Kasumi-1 (cell line): ENCODE results near the gene ZFAND4.
"Not testable (repeated sequence)": the region's sequence is repeated elsewhere in the genome, so short reads cannot be mapped to it uniquely, and the experiment has no call there.

Experiments used
- DNase-seq, 2 experiments: peaks; one replicate each; lab custom pipeline; 2025; lab: John Stamatoyannopoulos, UW

ZFAND4 gene

DNA sequence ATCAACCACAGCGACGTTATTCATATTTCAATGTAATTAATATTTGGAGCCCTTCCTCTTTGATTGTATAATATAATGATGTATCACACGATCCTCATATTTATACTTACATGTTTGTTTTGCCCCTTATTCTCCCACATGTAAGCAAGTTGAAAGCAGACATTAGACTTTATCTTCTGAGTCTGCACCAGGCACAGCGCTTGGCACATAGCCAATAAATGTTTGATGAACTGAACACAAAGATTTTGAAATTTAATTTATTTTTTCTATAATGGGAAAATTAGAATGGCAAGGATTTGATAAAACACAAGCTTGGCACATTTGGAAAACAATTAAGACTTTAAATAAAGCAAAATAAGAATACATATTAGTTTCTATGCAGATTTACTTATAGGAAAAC lies 31.6 kb downstream of the ZFAND4 start:
- no peak for DNase-seq

GRCh38 chr10:45640049-45640448 lies 32.5 kb downstream of the ZFAND4 start:
- DNase-seq, result no peak

DNA sequence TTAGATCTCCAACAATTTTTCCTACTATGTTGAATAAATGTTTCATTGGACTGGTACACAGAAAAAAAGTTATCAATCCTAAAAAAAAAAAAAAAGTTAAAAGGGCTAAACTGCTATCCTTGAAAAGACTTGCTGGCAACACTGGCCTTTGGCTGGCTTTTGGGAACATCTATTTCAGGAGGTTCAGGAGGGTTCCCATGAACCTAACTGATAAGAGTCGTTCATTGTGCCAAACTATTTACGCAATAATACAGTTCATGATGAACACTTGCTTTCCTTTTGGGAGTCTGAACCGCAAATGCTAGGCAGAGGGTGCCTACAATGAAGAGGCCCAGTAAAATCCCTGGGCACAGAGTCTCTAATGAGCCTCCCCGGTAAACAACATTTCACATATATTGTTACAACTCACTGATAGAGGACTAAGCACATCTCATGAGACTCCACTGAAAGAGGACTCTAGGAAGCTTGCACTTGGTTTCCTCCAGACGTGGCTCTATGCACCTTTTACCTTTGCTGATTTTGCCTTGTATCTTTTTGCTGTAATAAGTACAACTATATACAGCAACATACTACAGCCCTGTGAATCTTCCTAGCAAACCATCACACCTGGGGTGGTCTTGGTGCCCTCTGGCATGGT lies 45.0 kb downstream of the ZFAND4 start:
- no peak for DNase-seq

- DNase-seq, result no peak
Observed at GRCh38 chr10:45625879-45626278, 46.7 kb downstream of the ZFAND4 start.

DNA sequence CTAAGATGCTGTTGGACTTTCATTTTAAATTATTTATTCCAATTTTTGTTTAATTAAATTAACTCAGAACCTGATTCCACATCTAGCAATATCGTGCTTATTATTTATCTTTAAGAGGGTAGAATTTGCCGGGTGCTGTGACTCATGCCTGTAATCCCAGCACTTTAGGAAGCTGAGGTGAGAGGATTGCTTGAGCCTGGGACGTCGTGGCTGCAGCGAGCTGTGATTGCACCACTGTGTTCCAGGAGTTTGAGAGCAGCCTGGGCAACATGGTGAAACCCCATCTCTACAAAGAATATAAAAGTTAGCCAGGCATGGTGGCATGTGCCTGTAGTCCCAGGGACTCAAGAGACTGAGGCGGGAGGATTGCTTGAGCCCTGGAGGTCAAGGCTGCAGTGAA lies 47.8 kb downstream of the ZFAND4 start:
- no peak for DNase-seq

GRCh38 chr10:45614869-45615268 lies 57.7 kb downstream of the ZFAND4 start:
- no peak for DNase-seq

- no peak for DNase-seq
Observed at GRCh38 chr10:45612741-45613140, 59.8 kb downstream of the ZFAND4 start.

DNA sequence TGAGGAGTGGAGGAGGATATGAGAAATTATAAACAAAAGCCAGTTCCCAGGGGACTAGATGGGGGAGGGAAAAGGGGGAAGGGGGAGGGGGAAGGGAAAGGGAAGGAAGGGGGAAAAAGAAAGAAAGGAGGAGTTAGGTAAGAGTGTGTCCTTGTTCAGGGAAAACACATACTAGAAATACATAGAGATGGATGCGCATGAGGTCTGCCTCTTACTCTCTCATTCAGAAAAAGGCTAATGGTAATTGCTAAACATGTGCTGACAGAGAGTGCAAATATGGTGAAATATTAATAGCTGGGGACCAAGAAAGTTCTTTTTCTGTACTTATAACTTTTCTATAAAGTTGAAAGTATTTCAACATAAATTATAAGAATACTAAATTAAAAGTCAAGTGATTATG lies 64.5 kb downstream of the ZFAND4 start:
- DNase-seq, result no peak

DNA sequence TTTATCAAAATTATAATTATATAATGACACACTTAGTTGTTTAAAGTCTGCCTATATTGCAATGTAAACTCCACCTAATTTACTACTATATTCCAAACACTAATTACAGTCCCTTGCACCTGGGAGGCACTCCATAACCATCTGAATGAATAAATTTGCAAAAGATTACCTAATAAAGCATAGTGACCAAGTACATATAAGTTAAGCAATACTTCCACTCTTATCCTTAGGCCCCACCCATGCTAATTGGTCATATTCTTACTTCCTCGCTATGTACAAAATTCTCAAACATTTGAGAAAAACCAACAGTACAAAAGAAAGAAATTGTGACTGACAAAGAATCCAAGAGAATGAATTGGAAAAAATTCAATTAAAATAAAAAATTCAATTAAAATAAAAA lies 65.3 kb downstream of the ZFAND4 start:
- DNase-seq, result no peak

GRCh38 chr10:45602836-45603235 lies 69.7 kb downstream of the ZFAND4 start:
- DNase-seq, result no peak

DNA sequence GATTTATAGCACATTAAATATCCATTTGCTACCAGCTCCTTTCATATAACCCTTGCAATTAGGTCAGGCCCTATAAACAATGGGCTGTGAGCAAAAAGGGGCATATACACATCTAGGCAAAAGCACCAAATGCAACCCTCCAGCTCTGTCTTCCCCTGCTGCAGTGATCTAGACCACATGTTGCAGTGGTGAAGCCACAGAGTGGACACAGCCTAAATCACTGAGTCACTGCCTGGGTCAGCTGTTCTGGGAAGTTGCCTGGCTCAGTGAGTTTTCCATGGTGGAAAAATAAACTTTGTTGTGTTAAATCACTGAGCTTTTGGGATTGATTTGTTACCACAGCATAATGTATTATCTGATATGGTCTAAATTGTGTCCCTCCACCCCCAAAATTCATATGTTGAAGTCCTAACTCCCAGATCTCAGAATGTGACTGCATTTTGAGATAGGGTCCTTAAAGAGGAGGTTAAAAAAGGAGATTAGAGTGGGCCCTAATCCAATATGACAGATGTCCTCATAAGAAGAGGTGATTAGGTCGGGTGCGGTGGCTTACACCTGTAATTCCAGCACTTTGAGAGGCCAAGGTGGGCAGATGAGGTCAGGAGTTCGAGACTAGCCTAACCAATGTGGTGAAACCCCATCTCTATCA lies 70.4 kb downstream of the ZFAND4 start:
- no peak for DNase-seq

DNA sequence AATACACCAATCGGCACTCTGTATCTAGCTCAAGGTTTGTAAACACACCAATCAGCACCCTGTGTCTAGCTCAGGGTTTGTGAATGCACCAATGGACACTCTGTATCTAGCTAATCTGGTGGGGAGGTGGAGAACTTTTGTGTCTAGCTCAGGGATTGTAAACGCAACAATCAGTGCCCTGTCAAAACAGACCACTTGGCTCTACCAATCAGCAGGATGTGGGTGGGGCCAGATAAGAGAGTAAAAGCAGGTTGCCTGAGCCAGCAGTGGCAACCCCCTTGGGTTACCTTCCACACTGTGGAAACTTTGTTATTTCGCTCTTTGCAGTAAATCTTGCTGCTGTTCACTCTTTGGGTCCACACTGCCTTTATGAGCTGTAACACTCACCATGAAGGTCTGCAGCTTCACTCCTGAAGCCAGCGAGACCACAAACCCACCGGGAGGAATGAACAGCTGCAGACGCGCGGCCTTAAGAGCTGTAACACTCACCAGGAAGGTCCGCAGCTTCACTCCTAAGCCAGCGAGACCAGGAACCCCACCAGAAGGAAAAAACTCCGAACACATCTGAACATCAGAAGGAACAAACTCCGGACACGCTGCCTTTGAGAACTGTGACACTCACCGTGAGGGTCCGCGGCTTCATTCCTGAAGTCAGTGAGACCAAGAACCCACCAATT lies 71.2 kb downstream of the ZFAND4 start:
- DNase-seq, result not testable (repeated sequence)

DNA sequence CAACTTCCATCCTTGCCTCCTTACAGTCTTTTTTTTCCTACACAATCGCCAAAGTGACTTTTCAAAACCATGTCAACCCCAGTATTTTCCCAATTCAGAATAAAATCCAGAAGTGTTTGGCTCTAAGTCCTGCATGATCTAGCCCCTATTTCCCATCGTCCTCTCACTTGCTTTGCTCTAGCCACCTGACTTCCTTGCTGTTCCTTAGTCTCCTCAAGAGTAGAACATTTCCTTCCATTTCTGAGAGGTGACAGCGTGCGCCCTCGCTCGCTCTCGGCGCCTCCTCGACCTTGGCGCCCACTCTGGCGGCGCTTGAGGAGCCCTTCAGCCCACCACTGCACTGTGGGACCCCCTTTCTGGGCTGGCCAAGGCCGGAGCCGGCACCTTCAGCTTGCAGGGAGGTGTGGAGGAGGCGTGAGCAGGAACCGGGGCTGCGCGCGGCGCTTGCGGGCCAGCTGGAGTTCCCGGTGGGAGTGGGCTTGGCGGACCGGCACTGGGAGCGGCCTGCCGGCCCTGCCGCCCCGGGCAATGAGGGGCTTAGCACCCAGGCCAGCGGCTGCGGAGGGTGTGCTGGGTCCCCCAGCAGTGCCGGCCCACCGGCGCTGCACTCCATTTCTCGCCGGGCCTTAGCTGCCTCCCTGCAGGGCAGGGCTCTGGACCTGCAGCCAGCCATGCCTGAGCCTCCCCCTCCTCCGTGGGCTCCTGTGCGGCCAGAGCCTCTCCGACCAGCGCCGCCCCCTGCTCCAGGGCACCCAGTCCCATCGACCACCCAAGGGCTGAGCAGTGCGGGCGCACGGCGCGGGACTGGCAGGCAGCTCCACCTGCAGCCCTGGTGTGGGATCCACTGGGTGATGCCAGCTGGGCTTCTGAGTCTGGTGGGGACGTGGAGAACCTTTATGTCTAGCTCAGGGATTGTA lies 72.0 kb downstream of the ZFAND4 start:
- DNase-seq, result not testable (repeated sequence)

DNA sequence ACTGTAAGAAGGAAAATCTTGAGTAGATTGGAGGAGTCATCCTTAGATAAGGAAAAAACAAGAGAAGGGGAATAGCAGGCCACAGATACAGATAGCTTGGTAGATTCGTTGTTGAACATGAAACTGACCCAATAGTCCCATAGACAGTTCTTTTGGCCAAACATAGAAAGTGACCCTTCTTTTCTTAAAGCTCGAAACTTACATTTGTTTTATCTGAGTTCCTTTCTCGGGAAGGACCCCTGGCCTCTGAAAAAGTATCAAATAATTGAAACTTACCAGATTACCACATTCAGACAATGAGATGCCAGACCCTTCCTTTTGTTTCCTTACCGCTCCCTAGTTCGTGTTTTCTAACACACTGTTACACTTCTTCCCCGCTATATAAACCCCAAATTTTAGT lies 72.9 kb downstream of the ZFAND4 start:
- DNase-seq, result no peak

- DNase-seq, result no peak
Observed at GRCh38 chr10:45599021-45599603, 73.5 kb downstream of the ZFAND4 start.

- DNase-seq, result no peak
Observed at GRCh38 chr10:45596526-45596925, 76.0 kb downstream of the ZFAND4 start.

DNA sequence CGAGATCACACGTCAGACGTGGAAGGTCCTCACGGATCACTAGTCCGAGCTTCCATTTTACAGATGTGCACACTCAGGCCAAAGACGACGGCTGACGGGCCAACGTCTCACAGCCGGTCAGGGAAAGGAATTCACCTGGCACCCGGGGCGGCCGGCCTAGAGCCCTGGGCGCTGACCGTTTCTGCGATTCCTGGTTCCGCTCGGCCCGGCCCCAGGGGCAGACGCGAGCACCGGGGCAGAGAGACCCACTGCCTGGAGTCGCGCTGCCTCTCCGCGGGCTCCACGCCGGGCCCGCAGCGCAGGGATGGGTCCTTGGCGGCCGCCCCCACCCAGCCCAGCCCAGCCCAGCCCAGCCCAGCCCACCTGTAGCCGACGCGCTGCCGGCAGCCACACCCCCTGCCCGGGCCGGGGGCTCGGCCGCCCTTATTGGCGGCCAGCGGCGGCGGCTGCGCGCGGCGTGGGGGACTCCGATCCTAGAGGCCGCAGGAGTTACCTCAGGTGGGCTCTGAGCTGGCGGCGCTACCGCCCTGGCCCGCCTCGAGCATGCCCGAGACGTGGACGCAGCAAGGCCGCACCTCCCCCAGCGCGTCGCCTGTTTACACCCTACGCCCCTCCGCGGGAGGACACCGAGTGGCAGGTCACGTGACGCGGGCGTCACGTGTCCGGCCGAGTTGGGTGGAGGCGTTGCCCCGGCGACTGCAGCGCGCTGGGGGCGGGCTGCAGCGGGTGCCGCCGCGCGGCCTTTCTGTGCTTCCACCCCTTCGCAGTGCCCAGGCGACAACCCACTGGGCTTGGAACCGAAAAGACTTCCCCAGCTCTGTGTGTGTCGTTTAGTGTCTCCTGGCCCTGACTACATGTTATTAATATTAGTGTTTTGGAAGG lies 78.1 kb downstream of the ZFAND4 start:
- DNase-seq, result peak; percentile 88 to 90

GRCh38 chr10:45593938-45594275 lies 78.7 kb downstream of the ZFAND4 start:
- DNase-seq, result no peak

DNA sequence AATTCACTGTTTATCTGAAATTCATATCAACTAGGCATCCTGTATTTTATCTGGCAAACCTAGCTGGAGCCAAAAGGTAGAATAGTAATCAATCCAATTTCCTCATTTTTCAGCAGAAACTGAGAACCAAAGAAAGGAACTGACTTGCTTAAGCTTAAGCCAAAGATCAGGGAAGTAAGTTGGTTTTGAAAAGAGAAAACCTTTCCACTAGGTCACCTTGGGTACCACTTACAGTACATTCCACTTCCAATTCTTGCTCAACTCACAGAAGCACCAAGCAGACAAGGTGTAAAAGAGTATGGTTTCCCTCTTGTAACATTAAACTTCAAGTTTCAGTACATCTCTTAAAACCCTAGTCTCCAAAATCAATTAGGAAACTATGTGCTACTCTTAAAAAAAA lies 79.6 kb downstream of the ZFAND4 start:
- peak; percentile 18 to 52 for DNase-seq

DNA sequence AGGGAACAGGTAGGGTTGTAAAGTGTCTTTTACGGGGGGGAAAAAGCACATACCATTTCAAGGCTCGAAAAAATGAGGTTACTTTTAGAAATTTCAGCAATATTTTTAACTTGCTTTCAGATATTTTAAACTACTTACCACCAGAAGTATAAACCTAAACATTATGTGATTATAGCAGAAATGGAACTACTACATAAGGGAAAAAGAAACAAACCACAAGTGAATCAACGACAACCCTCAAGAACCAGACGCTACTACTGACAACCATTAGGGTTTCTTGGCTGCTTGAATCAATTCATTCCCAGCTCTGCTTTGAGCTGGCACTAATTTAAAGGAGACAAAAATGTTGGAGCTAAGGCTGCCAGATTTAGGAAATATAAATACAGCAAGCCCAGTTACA lies 80.1 kb downstream of the ZFAND4 start:
- DNase-seq, result no peak

GRCh38 chr10:45591280-45591679 lies 81.3 kb downstream of the ZFAND4 start:
- DNase-seq, result no peak
